SW 1271 (cell line): Measurements from ENCODE around the gene HOXD3.
A peak's percentile ranks its signal among the peaks of the same experiment; 100 is the strongest.

Experiments used
- DNase-seq, 2 experiments: peaks; one replicate each; lab custom pipeline; 2025; lab: John Stamatoyannopoulos, UW

HOXD3 gene

DNA sequence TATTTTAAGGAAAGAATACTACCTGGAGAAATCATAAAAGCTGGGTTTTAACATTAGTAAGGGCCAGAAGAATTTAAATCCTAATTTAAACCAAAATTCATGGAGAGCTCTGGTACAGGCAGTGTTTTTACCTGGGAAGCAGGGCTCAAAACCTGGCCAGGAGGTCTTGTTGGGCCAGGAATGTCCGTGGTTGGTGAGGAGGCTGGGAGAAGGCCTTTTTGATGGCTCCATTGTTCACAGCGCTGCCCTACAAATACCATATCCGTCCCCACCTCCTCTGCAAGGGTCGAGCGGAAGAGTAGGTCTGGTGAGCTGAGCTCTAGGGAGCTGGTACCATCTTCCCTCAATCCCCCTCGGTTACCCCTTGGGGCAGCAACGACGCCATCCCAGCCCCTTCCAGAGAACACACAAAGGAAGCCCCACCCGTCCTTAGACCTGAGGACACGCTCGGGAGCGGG, 20.5 kb downstream of the HOXD3 start:
- DNase-seq = no peak

DNA sequence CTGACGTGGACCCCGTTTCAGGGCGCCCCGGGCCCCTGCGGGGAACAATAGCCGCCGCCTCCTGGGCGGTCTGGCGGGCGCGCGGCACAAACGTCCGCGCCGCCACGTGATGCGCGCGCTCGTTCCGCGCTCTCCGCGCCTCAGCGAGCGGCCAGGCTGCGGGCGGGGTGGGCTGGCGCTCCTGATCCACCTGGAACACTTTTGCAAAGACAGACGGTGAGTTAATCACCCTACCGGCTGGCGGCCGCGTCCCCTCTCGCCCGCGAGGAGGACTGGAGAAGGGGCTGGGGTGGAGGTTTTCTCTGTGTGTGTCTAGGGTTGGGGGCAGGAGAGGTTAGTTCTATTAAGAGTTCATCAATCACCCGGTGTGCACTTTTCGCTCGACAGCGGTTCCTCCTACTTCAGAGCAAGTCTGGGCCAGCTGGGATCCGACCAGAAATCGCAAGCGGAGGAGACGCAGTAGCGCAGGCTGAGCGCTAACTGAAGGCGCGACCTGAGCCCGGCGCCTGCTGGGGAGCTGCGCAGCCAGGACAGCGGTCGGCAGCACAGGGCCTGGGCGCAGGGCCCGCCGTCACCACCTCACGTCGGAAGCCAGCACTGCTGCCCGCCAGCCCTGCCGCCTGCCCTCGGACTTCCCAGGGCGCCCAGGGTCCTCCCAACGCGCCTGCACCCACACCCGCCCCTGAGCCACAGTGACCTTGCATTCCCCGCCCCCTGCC, 21.1 kb downstream of the HOXD3 start:
- DNase-seq = no peak

DNA sequence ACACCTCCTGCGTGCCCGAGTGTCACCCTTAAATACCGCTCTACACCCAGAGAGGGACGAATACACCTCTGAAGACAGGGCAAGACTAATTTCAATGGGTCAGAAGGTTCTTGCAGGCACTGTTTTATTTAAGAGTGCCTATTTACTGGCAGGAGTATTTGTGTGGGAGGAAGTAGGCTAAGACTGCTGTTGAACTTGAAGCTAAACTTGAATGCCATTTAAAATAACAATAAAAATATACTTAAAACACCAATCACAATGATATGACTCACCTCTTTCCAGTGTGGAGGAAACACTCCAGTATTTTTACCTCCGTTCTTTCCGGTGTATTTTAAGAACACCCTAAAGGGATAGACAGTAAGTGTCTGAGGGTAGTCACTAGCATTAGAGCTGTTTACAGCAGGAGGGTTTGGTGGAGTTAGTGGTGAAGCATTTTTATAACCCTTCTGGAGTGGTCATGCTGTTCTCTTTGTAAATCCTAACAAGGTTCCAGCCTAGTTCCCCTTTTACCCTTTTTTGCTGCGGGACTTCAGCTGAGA, 21.7 kb downstream of the HOXD3 start:
- DNase-seq = no peak

DNA sequence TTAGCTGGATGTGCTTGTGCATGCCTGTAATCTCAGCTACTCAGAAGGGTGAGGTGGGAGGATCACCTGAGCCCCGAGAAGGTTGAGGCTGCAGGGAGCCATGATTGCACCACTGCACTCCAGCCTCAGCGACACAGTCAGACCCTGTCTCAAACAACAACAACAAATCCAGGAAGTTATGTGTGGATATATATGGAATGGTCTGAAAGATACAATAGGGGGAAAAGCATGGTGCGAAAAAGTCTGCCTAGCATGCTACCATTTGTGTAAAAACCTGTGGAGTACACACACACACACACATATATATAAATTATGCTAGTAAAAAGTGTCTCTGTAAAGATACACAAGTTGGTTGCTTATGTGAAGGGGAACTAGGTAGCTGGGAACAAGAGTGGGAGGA, 24.4 kb downstream of the HOXD3 start:
- no peak for DNase-seq

DNA sequence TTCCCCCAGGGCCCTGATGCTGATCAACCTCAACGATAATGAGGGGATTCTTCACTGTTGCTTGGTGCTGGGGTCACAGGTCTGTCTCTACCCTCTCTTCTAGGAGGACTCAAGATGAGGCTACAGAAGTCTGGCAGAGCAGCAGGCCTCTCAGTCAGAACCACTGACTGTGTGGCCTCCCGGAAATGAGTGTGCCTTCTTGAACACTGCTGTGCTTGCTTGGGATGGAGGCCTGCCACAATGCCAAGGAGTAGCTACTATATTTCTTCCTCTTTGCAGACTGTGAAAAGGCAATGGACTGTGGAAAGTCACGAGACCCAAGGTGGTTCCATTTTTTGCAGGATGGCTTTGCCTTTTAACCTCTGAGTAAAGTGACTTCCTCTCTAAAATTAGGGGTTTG, 25.6 kb downstream of the HOXD3 start:
- DNase-seq = no peak

DNA sequence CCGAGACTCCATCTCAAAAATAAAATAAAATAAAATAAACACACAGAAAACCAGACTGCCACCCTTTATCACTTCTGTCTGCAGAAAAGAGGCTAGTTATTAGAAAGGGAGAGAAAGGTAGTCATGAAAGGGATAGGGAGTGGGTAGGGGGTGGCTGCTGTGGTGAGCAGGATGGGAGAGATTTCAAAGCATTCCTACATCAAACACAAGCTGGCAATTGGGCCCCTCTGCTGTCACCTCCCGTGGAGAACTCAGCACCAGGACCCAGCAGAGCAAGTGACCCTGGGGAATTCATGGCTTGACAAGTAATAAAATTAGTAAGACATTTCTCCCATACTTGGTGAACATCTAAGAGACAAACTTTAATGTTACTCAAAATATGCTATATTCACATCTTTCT, 27.6 kb downstream of the HOXD3 start:
- DNase-seq = no peak

DNA sequence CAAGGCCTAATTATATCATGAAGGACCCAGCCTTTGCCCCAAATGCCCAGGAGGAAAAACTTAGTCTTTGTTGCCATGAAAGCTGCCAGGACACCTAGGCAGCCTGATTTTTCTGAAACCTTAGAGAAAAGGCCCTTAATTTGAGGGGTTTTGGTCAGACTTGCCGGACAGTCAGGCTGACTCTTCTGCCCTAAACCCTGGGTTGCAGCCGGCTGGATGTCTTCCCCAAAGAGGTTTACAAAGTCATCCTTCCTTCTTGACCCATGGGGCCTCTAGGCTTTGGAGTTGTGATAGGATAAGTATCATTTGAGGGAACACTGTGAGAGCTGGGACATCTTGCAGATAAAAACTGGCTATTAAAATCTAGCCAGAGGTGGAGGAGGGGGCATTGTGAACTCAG, 28.9 kb downstream of the HOXD3 start:
- no peak for DNase-seq

DNA sequence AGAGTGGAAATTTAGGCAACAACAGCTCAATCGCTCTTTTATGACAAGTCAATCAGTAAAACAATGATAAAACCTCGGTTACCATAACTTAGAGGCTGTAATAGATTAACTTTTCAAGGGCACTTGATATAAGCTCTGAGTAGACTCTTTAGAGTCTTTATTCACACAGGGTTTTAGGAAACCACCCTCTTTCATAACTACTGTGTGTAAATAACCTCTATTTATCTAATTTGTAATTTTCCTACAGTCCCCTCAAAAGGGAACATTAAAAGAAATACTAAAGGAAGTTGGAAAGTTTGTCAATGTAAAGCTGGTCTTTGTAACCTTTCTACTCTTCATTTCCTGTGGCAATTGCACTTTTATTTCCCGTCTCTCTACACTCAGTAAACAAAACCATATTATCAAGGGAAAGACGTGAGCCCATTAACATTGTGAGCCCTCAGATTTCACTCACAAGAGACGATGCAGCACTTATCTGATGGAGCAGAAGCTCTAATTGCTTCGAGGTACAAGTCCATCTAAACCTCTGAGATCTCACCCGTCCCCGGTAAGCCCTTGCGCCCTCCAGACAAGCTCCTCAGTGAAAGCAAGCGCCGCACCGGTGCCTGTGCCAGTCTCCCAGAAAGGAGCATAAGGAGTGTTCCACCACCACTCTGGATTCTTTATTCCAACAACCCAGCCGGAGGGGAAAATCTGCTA, 30.2 kb downstream of the HOXD3 start:
- DNase-seq = no peak

DNA sequence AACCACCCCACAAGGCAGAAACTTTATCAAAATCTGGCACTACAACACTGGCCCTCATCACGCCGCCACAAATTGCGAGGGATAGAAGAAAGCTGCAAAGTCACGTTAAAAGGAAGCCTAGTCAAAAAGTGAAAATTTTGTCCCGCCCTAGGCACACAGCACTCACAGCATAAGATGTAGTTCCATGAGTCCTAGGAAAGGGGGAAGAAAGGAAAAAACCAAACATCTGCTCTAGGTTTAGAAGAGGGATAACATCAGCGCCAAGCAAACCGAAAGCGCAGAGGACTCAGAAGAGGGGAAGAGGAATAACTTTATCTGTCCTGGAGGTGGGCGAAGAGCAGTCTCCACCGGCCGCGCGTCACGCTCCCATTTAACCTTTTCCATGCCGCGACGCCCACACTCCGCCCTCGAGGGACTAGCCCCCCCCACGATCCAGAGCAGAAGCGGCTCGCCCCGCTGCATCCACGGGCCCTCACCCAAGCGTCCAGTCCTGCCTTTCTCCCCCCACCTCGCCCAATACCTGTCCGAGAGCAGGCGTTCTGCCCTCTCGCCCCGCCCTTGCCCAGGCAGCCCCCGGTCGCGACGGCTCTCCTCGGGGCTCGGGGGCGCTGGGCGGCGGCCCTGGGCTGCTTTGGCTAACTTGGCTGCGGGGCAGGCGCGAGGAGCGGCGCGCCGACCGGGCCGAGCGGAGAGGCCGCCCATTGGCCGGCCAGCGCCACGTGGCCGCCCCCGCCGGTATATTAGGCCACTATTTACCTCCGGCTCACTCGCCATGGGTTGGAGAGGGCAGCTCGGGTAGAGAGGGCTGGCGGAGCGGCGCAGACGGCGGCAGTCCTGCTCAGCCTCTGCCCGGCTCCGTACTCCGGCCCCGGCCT, 31.0 kb downstream of the HOXD3 start, which contains the start of gene HOXD1:
HOXD1 (plus strand) TSS at position 770 of the 875 bp plus-strand sequence. CDS start 134 bp downstream, outside the sequence.
- peak; percentile 4 to 30 for DNase-seq

DNA sequence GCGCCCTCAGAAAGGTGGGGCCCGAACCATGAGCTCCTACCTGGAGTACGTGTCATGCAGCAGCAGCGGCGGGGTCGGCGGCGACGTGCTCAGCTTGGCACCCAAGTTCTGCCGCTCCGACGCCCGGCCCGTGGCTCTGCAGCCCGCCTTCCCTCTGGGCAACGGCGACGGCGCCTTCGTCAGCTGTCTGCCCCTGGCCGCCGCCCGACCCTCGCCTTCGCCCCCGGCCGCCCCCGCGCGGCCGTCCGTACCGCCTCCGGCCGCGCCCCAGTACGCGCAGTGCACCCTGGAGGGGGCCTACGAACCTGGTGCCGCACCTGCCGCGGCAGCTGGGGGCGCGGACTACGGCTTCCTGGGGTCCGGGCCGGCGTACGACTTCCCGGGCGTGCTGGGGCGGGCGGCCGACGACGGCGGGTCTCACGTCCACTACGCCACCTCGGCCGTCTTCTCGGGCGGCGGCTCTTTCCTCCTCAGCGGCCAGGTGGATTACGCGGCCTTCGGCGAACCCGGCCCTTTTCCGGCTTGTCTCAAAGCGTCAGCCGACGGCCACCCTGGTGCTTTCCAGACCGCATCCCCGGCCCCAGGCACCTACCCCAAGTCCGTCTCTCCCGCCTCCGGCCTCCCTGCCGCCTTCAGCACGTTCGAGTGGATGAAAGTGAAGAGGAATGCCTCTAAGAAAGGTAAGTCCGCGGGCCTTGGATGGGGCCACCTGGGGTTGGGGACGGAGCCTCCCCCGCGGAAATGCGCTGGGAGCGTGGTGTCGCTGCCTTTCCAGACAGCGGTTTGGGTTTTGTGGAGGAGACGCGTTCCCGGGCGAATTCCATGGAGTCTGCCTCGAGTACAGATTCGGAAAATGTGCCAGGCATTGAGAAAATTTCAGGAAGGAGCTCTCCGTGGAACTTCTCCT, 31.9 kb downstream of the HOXD3 start:
- DNase-seq = no peak

DNA sequence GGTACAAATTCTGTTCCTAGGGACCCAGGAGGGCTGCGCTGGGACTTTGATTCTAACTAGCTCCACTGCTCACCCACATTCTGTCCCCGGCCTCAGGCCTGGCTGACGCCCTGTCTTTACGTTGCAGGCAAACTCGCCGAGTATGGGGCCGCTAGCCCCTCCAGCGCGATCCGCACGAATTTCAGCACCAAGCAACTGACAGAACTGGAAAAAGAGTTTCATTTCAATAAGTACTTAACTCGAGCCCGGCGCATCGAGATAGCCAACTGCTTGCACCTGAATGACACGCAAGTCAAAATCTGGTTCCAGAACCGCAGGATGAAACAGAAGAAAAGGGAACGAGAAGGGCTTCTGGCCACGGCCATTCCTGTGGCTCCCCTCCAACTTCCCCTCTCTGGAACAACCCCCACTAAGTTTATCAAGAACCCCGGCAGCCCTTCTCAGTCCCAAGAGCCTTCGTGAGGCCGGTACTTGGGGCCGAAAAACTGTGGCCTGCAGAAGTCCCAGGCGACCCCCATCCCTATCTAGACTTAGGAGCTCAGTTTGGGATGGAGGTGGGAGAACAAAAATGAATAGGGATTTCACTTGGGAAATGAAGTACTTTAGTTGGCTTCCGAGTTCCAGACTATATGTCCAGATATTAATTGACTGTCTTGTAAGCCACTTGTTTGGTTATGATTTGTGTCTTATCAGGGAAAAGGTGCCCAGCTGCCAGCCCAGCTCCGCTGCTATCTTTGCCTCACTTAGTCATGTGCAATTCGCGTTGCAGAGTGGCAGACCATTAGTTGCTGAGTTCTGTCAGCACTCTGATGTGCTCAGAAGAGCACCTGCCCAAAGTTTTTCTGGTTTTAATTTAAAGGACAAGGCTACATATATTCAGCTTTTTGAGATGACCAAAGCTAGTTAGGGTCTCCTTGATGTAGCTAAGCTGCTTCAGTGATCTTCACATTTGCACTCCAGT, 32.9 kb downstream of the HOXD3 start:
- no peak for DNase-seq

DNA sequence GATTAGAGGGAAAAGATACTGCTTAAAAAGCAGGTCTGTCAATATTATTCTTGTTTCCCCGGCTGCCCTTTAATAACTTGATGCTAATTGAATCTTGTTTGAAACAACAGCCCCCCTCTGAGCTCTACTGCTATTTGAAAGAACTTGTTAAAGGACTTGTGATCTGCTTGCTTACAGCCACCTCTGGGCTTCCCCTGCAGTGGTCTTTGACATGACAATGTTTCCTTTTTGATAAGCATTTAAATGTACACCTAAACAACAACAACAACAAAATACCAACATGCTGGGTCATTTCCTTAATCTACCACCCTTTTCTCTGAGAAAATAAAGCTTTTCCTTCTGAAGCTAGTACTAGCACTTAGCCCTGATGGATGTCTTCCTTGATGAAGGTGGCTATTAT, 35.2 kb downstream of the HOXD3 start:
- DNase-seq = no peak

DNA sequence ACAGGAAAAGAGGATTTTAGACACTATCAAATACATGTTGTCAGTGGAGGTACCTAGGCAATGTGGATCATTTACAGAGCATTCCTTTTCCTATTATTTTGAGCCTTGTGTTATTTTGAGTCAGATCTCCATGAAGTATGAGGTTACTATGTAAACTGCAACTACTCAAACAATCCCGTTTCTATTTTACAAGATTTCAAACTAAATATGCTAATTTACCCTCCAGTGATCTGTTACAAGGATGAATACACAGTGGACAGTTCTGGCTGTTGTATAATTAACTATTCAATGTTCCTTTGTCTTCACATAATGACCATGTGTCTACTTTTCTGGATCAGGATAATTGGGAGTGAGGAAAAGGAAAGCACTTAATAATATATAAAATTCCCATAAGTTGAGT, 35.9 kb downstream of the HOXD3 start:
- no peak for DNase-seq

DNA sequence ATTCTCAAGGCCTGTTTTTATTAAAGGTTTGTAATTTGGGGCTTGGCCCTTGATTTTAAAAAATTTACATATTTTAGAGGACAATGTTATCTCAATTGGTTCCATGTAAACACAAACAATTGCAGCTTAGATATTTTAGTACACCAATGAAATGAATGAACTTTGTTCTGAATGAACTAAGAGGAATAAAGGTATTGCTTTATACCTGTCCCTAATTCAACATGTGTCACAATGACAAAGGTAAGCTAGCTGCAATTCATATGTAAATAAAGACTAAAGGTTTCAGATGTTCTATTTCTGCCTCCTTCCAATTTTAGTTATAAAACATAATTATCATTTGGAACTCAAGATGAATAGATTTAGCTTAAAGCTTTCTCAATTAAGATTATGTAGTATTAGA, 42.8 kb downstream of the HOXD3 start:
- no peak for DNase-seq

DNA sequence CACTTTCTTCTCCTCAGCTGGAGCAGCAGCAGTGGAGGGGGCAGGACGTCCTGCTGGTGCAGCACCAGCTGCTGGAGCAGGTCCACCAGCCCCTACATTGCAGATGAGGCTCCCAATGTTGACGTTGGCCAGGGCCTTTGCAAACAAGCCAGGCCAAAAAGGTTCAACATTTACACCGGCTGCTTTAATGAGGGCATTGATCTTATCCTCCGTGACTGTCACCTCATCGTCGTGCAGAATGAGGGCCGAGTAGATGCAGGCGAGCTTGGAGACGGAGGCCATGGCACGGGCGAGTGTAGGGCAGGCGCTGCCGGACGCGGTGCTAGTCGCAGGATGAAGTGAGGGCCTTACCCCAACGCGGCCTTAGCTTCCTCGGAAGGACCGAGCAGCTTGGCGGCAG, 43.9 kb downstream of the HOXD3 start:
- no peak for DNase-seq

DNA sequence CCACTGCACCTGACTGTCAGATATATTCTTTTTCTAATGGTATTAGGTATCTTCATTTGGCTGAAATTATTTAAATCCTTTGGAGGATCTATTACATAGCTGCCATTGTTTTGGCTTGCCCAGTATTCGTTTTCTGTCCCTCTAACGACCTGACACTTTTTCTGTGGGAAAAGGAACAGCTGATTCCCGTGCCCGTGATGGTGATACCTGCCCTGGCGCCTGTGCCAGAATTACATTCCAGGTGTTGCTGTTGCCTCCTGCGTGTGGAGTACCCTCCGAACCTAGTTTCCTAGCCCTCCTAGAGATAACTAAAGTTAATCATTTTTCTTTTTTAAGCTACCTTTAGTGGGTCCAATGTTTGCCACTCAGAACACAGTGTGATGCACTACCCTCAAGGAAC, 45.4 kb downstream of the HOXD3 start:
- no peak for DNase-seq

DNA sequence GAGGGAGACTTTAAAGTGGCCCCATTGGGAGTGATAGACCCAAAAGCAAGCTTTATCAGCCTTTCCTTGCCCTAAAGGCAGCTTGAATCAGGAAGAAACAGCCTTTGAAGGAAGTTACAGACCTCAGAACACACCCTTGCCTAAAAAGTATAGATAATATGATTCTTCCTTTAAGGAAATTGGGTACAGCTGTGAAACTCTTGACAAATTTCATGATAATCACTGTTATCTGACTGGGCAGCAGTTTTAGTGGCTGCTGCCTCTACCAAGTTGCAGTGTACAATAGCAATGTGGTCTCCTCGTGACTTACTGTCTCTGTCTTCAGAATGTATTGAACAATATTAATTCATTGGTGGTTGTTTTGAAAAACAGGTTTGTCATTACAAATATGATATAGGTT, 48.0 kb downstream of the HOXD3 start:
- no peak for DNase-seq

DNA sequence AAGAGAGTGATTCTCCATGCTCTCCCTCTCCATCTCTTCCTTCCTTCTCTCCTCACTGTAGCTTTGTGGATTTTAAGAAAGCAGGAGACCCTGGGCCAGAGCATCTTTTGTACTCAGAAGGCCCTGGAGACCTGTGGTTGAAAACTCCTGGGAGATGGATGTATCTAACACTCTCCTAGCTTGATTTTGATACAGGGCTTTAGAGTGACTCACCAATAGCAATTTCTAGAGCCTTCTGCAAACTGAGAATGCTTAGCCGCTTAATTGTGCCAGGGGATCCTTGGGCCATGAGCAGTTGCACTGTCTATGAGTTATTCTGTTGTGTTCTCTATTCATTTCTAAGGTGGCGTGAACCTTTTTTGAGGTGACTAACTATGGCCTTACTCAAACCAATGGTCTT, 49.0 kb downstream of the HOXD3 start:
- DNase-seq = no peak

DNA sequence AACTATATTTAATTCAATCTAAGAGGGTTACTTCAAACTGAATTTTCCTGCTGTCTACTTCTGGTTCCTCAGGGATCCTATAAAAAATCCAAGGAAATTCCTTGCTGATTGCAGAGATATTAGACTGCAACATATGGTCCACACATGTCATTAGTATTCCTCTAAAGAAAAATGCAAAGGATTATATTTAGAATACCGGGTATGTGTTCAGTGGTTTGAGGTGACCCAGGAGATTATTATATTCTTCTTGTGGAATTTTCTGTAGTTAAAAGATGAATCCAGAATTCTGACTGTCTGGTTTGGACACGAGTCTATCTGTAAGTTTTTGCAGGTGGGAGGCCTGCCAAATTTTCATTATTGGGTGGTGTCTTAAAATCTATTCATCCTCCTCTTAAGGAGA, 49.6 kb downstream of the HOXD3 start:
- DNase-seq = no peak

DNA sequence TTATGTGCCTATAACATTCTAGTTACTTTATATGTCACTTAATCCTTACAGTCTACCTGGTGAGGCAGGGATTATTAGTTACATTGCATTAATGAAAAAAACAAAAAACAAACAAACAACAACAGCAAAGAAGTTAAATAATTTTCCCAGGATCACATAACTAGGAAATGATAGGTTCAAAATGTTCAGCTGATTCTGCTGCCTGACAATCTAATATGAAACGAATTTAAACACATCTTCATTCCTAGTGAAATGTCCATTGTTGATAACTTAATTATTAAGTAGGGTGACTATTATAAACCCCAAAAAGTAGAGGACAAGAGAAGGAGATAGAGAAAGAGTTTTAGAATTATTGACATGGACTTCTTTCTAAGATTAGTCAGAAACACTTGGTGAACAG, 54.0 kb downstream of the HOXD3 start:
- DNase-seq = no peak
